ENCODE results near the gene DENND4C. TPM values are rescaled to one million over a fixed set of nuclear protein-coding genes. Genes with fewer than 3 reads are reported as not detected.

Gene DENND4C
- total RNA-seq, 2 experiments from 2014 or later, result 8.7 to 9.0 TPM

GRCh38 chr9:19283072-19283710, 52.7 kb downstream of the DENND4C start:
- H3K4me3 Mint-ChIP-seq, result no peak overlapping the region
- intact Hi-C loops (cut with micrococcal nuclease), result loop anchor here (2.0 to 5.0 kb wide), 2 partner anchors 16 to 51 kb away; partner anchors contain the start of gene DENND4C
- H3K9me3 Mint-ChIP-seq, result no peaks in the 10 kb centered on the region
- H3K36me3 Mint-ChIP-seq (ENCODE audit: low read depth), result peaks cover 2% of the 10 kb centered on the region
- CTCF ChIA-PET, result no interaction called here
- H3K4me1 Mint-ChIP-seq (ENCODE audit: low read depth), result peaks cover 15% of the 10 kb centered on the region
- no peaks in the 10 kb centered on the region for H3K27me3 Mint-ChIP-seq (ENCODE audit: low read depth)
- H3K27ac Mint-ChIP-seq, result no peak overlapping the region
- no peak for DNase-seq

- CTCF ChIA-PET, result no interaction called here
- intact Hi-C loops (cut with micrococcal nuclease), result loop anchor here (5.0 kb wide), 1 partner anchor 52 kb away; the partner anchor contains the start of gene DENND4C
- Mint-ChIP-seq H3K9me3 (no peaks in the 10 kb centered on the region), H3K27me3 (ENCODE audit: low read depth) (no peaks in the 10 kb centered on the region), H3K36me3 (ENCODE audit: low read depth) (peaks cover 3% of the 10 kb centered on the region), H3K27ac (no peak overlapping the region), H3K4me3 (no peak overlapping the region), H3K4me1 (ENCODE audit: low read depth) (peaks cover 15% of the 10 kb centered on the region)
- no peak for DNase-seq
Observed at GRCh38 chr9:19284729-19285128, 54.2 kb downstream of the DENND4C start.

GRCh38 chr9:19286634-19287188, 56.2 kb downstream of the DENND4C start:
- no peak overlapping the region for H3K4me3 Mint-ChIP-seq
- intact Hi-C loops (cut with micrococcal nuclease), result no loop called here
- DNase-seq, result no peak
- CTCF ChIA-PET, result no interaction called here
- H3K9me3 Mint-ChIP-seq, result no peaks in the 10 kb centered on the region
- H3K27me3 Mint-ChIP-seq (ENCODE audit: low read depth), result no peaks in the 10 kb centered on the region
- peaks cover 5% of the 10 kb centered on the region for H3K36me3 Mint-ChIP-seq (ENCODE audit: low read depth)
- H3K27ac Mint-ChIP-seq, result no peak overlapping the region
- H3K4me1 Mint-ChIP-seq (ENCODE audit: low read depth), result peaks cover 13% of the 10 kb centered on the region

GRCh38 chr9:19288081-19288480, 57.6 kb downstream of the DENND4C start:
- Mint-ChIP-seq H3K27ac (no peak overlapping the region), H3K4me3 (no peak overlapping the region), H3K36me3 (ENCODE audit: low read depth) (peaks cover 6% of the 10 kb centered on the region), H3K4me1 (ENCODE audit: low read depth) (peaks cover 12% of the 10 kb centered on the region), H3K27me3 (ENCODE audit: low read depth) (no peaks in the 10 kb centered on the region), H3K9me3 (no peaks in the 10 kb centered on the region)
- CTCF ChIA-PET, result no interaction called here
- intact Hi-C loops (cut with micrococcal nuclease), result no loop called here
- DNase-seq, result no peak

GRCh38 chr9:19290103-19290502, 59.6 kb downstream of the DENND4C start:
- Mint-ChIP-seq H3K4me1 (ENCODE audit: low read depth) (peaks cover 3% of the 10 kb centered on the region), H3K27me3 (ENCODE audit: low read depth) (no peaks in the 10 kb centered on the region), H3K27ac (no peak overlapping the region), H3K4me3 (no peak overlapping the region), H3K9me3 (no peaks in the 10 kb centered on the region), H3K36me3 (ENCODE audit: low read depth) (peaks cover 10% of the 10 kb centered on the region)
- DNase-seq, result no peak
- intact Hi-C loops (cut with micrococcal nuclease), result no loop called here
- CTCF ChIA-PET, result interaction anchor here (0.8 kb wide), 1 partner anchor 9 kb away, joined by 3 read pairs; no protein-coding TSS in a partner anchor

- CTCF ChIA-PET, result interaction anchor here (1.0 kb wide), 1 partner anchor 170 kb away, joined by 4 read pairs; no protein-coding TSS in a partner anchor
- Mint-ChIP-seq H3K4me3 (no peak overlapping the region), H3K36me3 (ENCODE audit: low read depth) (peaks cover 6% of the 10 kb centered on the region), H3K27me3 (ENCODE audit: low read depth) (no peaks in the 10 kb centered on the region), H3K27ac (no peak overlapping the region), H3K9me3 (no peaks in the 10 kb centered on the region), H3K4me1 (ENCODE audit: low read depth) (no peaks in the 10 kb centered on the region)
- DNase-seq, result no peak
- intact Hi-C loops (cut with micrococcal nuclease), result no loop called here
Observed at GRCh38 chr9:19294219-19294618, 63.7 kb downstream of the DENND4C start.

GRCh38 chr9:19298436-19299000, 68.0 kb downstream of the DENND4C start:
- no peak overlapping the region for H3K27ac Mint-ChIP-seq
- CTCF ChIA-PET, result interaction anchor here (0.7 to 1.2 kb wide), 2 partner anchors 14 to 277 kb away, joined by 3 read pairs; no protein-coding TSS in a partner anchor
- intact Hi-C loops (cut with micrococcal nuclease), result no loop called here
- no peak for DNase-seq
- no peaks in the 10 kb centered on the region for H3K9me3 Mint-ChIP-seq
- H3K27me3 Mint-ChIP-seq (ENCODE audit: low read depth), result no peaks in the 10 kb centered on the region
- H3K36me3 Mint-ChIP-seq (ENCODE audit: low read depth), result peaks cover 10% of the 10 kb centered on the region
- H3K4me1 Mint-ChIP-seq (ENCODE audit: low read depth), result no peaks in the 10 kb centered on the region
- H3K4me3 Mint-ChIP-seq, result no peak overlapping the region

- H3K27me3 Mint-ChIP-seq (ENCODE audit: low read depth), result no peaks in the 10 kb centered on the region
- CTCF ChIA-PET, result interaction anchor here (0.8 kb wide), 1 partner anchor 14 kb away, joined by 3 read pairs; no protein-coding TSS in a partner anchor
- intact Hi-C loops (cut with micrococcal nuclease), result loop anchor here (10.0 kb wide), 1 partner anchor 218 kb away; no protein-coding TSS in a partner anchor
- H3K9me3 Mint-ChIP-seq, result no peaks in the 10 kb centered on the region
- H3K27ac Mint-ChIP-seq, result no peak overlapping the region
- H3K4me3 Mint-ChIP-seq, result no peak overlapping the region
- DNase-seq, result no peak
- peaks cover 11% of the 10 kb centered on the region for H3K36me3 Mint-ChIP-seq (ENCODE audit: low read depth)
- no peaks in the 10 kb centered on the region for H3K4me1 Mint-ChIP-seq (ENCODE audit: low read depth)
Observed at GRCh38 chr9:19303216-19303615, 72.7 kb downstream of the DENND4C start.

GRCh38 chr9:19306568-19306967, 76.1 kb downstream of the DENND4C start:
- intact Hi-C loops (cut with micrococcal nuclease), result loop anchor here (10.0 kb wide), 1 partner anchor 222 kb away; no protein-coding TSS in a partner anchor
- CTCF ChIA-PET, result no interaction called here

GRCh38 chr9:19310246-19310645, 79.8 kb downstream of the DENND4C start:
- intact Hi-C loops (cut with micrococcal nuclease), result no loop called here
- DNase-seq, result no peak
- CTCF ChIA-PET, result no interaction called here
- H3K9me3 Mint-ChIP-seq, result no peaks in the 10 kb centered on the region
- peaks cover 5% of the 10 kb centered on the region for H3K36me3 Mint-ChIP-seq (ENCODE audit: low read depth)
- no peaks in the 10 kb centered on the region for H3K27me3 Mint-ChIP-seq (ENCODE audit: low read depth)
- no peaks in the 10 kb centered on the region for H3K4me1 Mint-ChIP-seq (ENCODE audit: low read depth)
- no peak overlapping the region for H3K27ac Mint-ChIP-seq
- no peak overlapping the region for H3K4me3 Mint-ChIP-seq

More at GRCh38 chr9:19306568-19306967, 76.1 kb downstream of the DENND4C start:
- Mint-ChIP-seq H3K4me1 (ENCODE audit: low read depth) (no peaks in the 10 kb centered on the region), H3K27me3 (ENCODE audit: low read depth) (no peaks in the 10 kb centered on the region), H3K9me3 (no peaks in the 10 kb centered on the region), H3K36me3 (ENCODE audit: low read depth) (peaks cover 9% of the 10 kb centered on the region), H3K27ac (no peak overlapping the region), H3K4me3 (no peak overlapping the region)
- no peak for DNase-seq

GRCh38 chr9:19313573-19313972, 83.1 kb downstream of the DENND4C start:
- CTCF ChIA-PET, result interaction anchor here (0.7 kb wide), 1 partner anchor 145 kb away, joined by 3 read pairs; no protein-coding TSS in a partner anchor
- H3K36me3 Mint-ChIP-seq (ENCODE audit: low read depth), result no peaks in the 10 kb centered on the region
- intact Hi-C loops (cut with micrococcal nuclease), result no loop called here
- no peak for DNase-seq
- H3K27me3 Mint-ChIP-seq (ENCODE audit: low read depth), result no peaks in the 10 kb centered on the region
- H3K4me3 Mint-ChIP-seq, result no peak overlapping the region
- H3K27ac Mint-ChIP-seq, result no peak overlapping the region
- no peaks in the 10 kb centered on the region for H3K4me1 Mint-ChIP-seq (ENCODE audit: low read depth)
- no peaks in the 10 kb centered on the region for H3K9me3 Mint-ChIP-seq

GRCh38 chr9:19320495-19320894, 90.0 kb downstream of the DENND4C start:
- H3K36me3 Mint-ChIP-seq (ENCODE audit: low read depth), result peaks cover 2% of the 10 kb centered on the region
- H3K27ac Mint-ChIP-seq, result no peak overlapping the region
- H3K4me3 Mint-ChIP-seq, result no peak overlapping the region
- DNase-seq, result no peak
- H3K27me3 Mint-ChIP-seq (ENCODE audit: low read depth), result no peaks in the 10 kb centered on the region
- no peaks in the 10 kb centered on the region for H3K4me1 Mint-ChIP-seq (ENCODE audit: low read depth)
- no peaks in the 10 kb centered on the region for H3K9me3 Mint-ChIP-seq
- CTCF ChIA-PET, result no interaction called here
- intact Hi-C loops (cut with micrococcal nuclease), result loop anchor here (10.0 kb wide), 1 partner anchor 64 kb away; the partner anchor contains the start of gene RPS6
